ENCODE measurements around the gene SYT5. TPM values are rescaled to one million over a fixed set of nuclear protein-coding genes. Genes with fewer than 3 reads are reported as not detected.

Gene SYT5
- total RNA-seq, 1 experiment from 2014 or later: 2.3 TPM

DNA sequence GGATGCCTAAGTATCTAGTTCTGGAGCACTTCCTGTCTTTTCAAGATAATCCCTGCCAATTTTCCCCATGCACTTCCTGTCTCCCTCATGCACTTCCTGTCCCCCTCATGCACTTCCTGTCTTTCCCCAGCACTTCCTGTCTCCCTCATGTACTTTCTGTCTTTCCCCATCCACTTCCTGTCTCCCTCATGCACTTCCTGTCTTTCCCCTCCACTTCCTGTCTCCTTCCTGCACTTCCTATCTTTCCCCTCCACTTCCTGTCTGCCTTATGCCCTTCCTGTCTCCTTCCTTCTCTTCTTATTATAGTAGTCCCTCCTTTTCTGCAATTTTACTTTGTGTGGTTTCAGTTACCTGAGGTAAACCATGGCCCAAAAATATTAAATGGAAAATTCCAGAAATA lies 28.1 kb downstream of the SYT5 start:
- peak; percentile 65 for DNase-seq (ENCODE audit: low read depth, low spot score)

More for the DNA sequence above, 28.1 kb downstream of the SYT5 start:
- no peaks in the 10 kb centered on the region for H3K79me2 ChIP-seq (ENCODE audit: insufficient read depth, low read length)
- BruUV-seq (replicated peaks): no TSS peak
- H4K20me1 ChIP-seq (ENCODE audit: insufficient read depth): no peaks in the 10 kb centered on the region
- ChIA-PET POLR2A (no interaction called here), CTCF (interaction anchor here (1.0 to 1.2 kb wide), 2 partner anchors 8 to 11 kb away, joined by 3 to 5 read pairs; no protein-coding TSS in a partner anchor), RAD21 (ENCODE audit: low non-redundant PET in 1 of 2, low total read pairs in 2 of 2, uncharacterized antibody in 2 of 2, unreplicated experiment in 2 of 2) (no interaction called here)
- peak overlapping the region; percentile 61 for H3K4me2 ChIP-seq (ENCODE audit: low read length)
- H3K27ac ChIP-seq (ENCODE audit: low read depth, low read length): peak overlapping the region; percentile 72
- H3K9ac ChIP-seq (ENCODE audit: low read length): no peak overlapping the region
- no peaks in the 10 kb centered on the region for H3K9me3 ChIP-seq (ENCODE audit: control insufficient read depth in 1 of 2, insufficient read depth in 1 of 2, low read depth in 1 of 2, low read length in 2 of 2)
- no peak overlapping the region; a peak in 1 of 4 replicates for H3K4me3 ChIP-seq (replicated peaks in 1 of 2; ENCODE audit: low read depth in 1 of 2, low read length in 2 of 2)
- ATAC-seq: peak; percentile 26; the same call in 1 of the 2 replicates
- intact Hi-C loops (cut with micrococcal nuclease): no loop called here
- TF ChIP-seq EZH2phosphoT487 (IDR thresholded peaks at IDR 0.05; ENCODE audit: borderline replicate concordance): no peak
- TF ChIP-seq RAD21 (IDR thresholded peaks at IDR 0.05; ENCODE audit: low read depth): no peak
- no peak for TF ChIP-seq REST (IDR thresholded peaks at IDR 0.05; ENCODE audit: low read depth)
- TF ChIP-seq CEBPB (IDR thresholded peaks at IDR 0.05; ENCODE audit: low read depth): no peak
- no peak for TF ChIP-seq TCF7L2 (IDR thresholded peaks at IDR 0.05; ENCODE audit: borderline replicate concordance, extremely low read depth, insufficient read depth, insufficient read length)
- TF ChIP-seq POLR2AphosphoS5 (IDR thresholded peaks at IDR 0.05; ENCODE audit: low read depth, low read length): no peak
- TF ChIP-seq, protein P1, sequence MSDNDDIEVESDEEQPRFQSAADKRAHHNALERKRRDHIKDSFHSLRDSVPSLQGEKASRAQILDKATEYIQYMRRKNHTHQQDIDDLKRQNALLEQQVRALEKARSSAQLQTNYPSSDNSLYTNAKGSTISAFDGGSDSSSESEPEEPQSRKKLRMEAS (IDR thresholded peaks at IDR 0.05): peak; percentile 75
- TF ChIP-seq SP1 (IDR thresholded peaks at IDR 0.05; ENCODE audit: low read depth): no peak; the same call in 1 of the 2 replicates
- TF ChIP-seq, protein P2, sequence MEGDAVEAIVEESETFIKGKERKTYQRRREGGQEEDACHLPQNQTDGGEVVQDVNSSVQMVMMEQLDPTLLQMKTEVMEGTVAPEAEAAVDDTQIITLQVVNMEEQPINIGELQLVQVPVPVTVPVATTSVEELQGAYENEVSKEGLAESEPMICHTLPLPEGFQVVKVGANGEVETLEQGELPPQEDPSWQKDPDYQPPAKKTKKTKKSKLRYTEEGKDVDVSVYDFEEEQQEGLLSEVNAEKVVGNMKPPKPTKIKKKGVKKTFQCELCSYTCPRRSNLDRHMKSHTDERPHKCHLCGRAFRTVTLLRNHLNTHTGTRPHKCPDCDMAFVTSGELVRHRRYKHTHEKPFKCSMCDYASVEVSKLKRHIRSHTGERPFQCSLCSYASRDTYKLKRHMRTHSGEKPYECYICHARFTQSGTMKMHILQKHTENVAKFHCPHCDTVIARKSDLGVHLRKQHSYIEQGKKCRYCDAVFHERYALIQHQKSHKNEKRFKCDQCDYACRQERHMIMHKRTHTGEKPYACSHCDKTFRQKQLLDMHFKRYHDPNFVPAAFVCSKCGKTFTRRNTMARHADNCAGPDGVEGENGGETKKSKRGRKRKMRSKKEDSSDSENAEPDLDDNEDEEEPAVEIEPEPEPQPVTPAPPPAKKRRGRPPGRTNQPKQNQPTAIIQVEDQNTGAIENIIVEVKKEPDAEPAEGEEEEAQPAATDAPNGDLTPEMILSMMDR (IDR thresholded peaks at IDR 0.05 in 2 of 3, conservative IDR thresholded peaks at IDR 0.05 in 1 of 3; ENCODE audit: borderline replicate concordance in 1 of 3, insufficient read depth in 1 of 3, low read depth in 2 of 3, low read length in 2 of 3): no peak
- TF ChIP-seq SRF (IDR thresholded peaks at IDR 0.05; ENCODE audit: low read depth): peak; percentile 94
- TF ChIP-seq ZNF274 (IDR thresholded peaks at IDR 0.05; ENCODE audit: low read depth, low read length): no peak
- no peak for TF ChIP-seq ZFX (IDR thresholded peaks at IDR 0.05)
- TF ChIP-seq ATF3 (IDR thresholded peaks at IDR 0.05): no peak
- no peak for TF ChIP-seq YY1 (IDR thresholded peaks at IDR 0.05; ENCODE audit: extremely low read depth, insufficient replicate concordance, low read depth, low read length)
- no peak; the same call in 1 of the 2 replicates for TF ChIP-seq ELF1 (IDR thresholded peaks at IDR 0.05; ENCODE audit: borderline replicate concordance, low read depth)
- TF ChIP-seq POLR2A (IDR thresholded peaks at IDR 0.05; ENCODE audit: borderline replicate concordance, extremely low read depth, insufficient read depth, insufficient read length): no peak
- TF ChIP-seq EZH2 (IDR thresholded peaks at IDR 0.05): no peak
- TF ChIP-seq, protein P3, sequence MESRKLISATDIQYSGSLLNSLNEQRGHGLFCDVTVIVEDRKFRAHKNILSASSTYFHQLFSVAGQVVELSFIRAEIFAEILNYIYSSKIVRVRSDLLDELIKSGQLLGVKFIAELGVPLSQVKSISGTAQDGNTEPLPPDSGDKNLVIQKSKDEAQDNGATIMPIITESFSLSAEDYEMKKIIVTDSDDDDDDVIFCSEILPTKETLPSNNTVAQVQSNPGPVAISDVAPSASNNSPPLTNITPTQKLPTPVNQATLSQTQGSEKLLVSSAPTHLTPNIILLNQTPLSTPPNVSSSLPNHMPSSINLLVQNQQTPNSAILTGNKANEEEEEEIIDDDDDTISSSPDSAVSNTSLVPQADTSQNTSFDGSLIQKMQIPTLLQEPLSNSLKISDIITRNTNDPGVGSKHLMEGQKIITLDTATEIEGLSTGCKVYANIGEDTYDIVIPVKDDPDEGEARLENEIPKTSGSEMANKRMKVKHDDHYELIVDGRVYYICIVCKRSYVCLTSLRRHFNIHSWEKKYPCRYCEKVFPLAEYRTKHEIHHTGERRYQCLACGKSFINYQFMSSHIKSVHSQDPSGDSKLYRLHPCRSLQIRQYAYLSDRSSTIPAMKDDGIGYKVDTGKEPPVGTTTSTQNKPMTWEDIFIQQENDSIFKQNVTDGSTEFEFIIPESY (IDR thresholded peaks at IDR 0.05; ENCODE audit: extremely low read depth, insufficient replicate concordance, low read length): no peak
- H3K36me3 ChIP-seq (ENCODE audit: control insufficient read depth in 1 of 2, insufficient read depth in 2 of 2, low read length in 2 of 2): peaks cover 0 to 4% of the 10 kb centered on the region in 2 experiments; a peak in 1 of 4 replicates
- no peaks in the 10 kb centered on the region for H3K27me3 ChIP-seq (ENCODE audit: insufficient read depth, low read length)
- H3K9me2 ChIP-seq (ENCODE audit: insufficient read depth): no peaks in the 10 kb centered on the region
- peaks cover 17 to 52% of the 10 kb centered on the region in 2 experiments for H3K4me1 ChIP-seq (ENCODE audit: control insufficient read depth in 1 of 2, insufficient read depth in 2 of 2, low read length in 2 of 2)
- no peak overlapping the region for H2AFZ ChIP-seq (ENCODE audit: low read depth, low read length, poor library complexity, severe bottlenecking)
